Hypothalamus (tissue), 51 donors: Measurements from ENCODE around the gene IL4.
A peak's percentile ranks its signal among the peaks of the same experiment; 100 is the strongest.

Experiments used
- DNase-seq, 51 donors: peaks; one replicate each; lab custom pipeline; 2025; lab: John Stamatoyannopoulos, UW

IL4 gene

GRCh38 chr5:132657676-132658380 lies 16.0 kb upstream of the IL4 start, which contains the start of gene IL13:
Gene IL13 (plus strand): TSS chr5:132658173. CDS start chr5:132658187, 14 bp downstream.
- no peak for DNase-seq

GRCh38 chr5:132658381-132659302 lies 15.1 kb upstream of the IL4 start:
- DNase-seq: peak in 2 of 51 donors; percentile 7 to 22

- no peak for DNase-seq
These were observed 13.9 kb upstream of the IL4 start for GRCh38 chr5:132659598-132660493.

- no peak for DNase-seq
These were observed 12.4 kb upstream of the IL4 start for GRCh38 chr5:132661231-132662003.

- no peak for DNase-seq
These were observed 11.8 kb upstream of the IL4 start for GRCh38 chr5:132662004-132662401.

GRCh38 chr5:132662925-132663770 lies 10.6 kb upstream of the IL4 start:
- no peak for DNase-seq

- no peak for DNase-seq
These were observed 9.8 kb upstream of the IL4 start for GRCh38 chr5:132663771-132664695.

GRCh38 chr5:132664696-132665209 lies 9.0 kb upstream of the IL4 start:
- no peak for DNase-seq

- no peak for DNase-seq
These were observed 8.2 kb upstream of the IL4 start for GRCh38 chr5:132665574-132666080.

- no peak for DNase-seq
These were observed 7.3 kb upstream of the IL4 start for GRCh38 chr5:132666310-132667123.

GRCh38 chr5:132667309-132667708 lies 6.5 kb upstream of the IL4 start:
- DNase-seq: no peak

- DNase-seq: no peak
These were observed 5.8 kb upstream of the IL4 start for GRCh38 chr5:132667761-132668705.

- DNase-seq: no peak
These were observed 4.9 kb upstream of the IL4 start for GRCh38 chr5:132668706-132669454.

- DNase-seq: no peak
These were observed 4.4 kb upstream of the IL4 start for GRCh38 chr5:132669455-132669820.
